Psoas muscle (tissue), 8 donors: ENCODE data around the gene NCAPG2. TPM values are rescaled to one million over a fixed set of nuclear protein-coding genes. Genes with fewer than 3 reads are reported as not detected.

Experiments used
- ATAC-seq, 4 donors: fragments of 200-7000 bp; cut with Tn5 transposase; one replicate each; pipeline ENCODE4 v1.9.1; 2020; ENCODE audit warnings: moderate library complexity in 3 of 4, mild to moderate bottlenecking in 2 of 4
- DNase-seq, 2 donors: peaks; one replicate each; pipeline ENCODE4 v3.0.0-alpha.2; 2020
- H3K27ac ChIP-seq: fragments of 200-600 bp; one replicate; pipeline ENCODE4 v1.8.0; 2022
- H3K27me3 ChIP-seq, 3 donors: fragments of 200-600 bp in 1 of 3; one replicate each; pipeline versions ENCODE4 v1.6.1 to v1.8.0; 2013 to 2022; ENCODE audit warnings: low read length in 2 of 3, mild to moderate bottlenecking in 2 of 3, moderate library complexity in 1 of 3; ENCODE audit not compliant: insufficient read depth in 3 of 3
- H3K36me3 ChIP-seq, 2 donors: fragments of 200-600 bp in 1 of 2; one replicate each; pipeline versions ENCODE4 v1.6.1 to v1.8.0; 2013 to 2022; ENCODE audit warnings: low read depth in 1 of 2, mild to moderate bottlenecking in 1 of 2, moderate library complexity in 1 of 2; ENCODE audit not compliant: insufficient read depth in 1 of 2
- H3K4me1 ChIP-seq: fragments of 200-600 bp; one replicate; pipeline ENCODE4 v1.8.0; 2022
- H3K4me3 ChIP-seq: fragments of 200-600 bp; one replicate; pipeline ENCODE4 v1.8.0; 2022; ENCODE audit warnings: mild to moderate bottlenecking
- H3K9me3 ChIP-seq: fragments of 200-600 bp; one replicate; pipeline ENCODE4 v1.8.0; 2022
- WGBS, 3 donors: extraction: QIAGEN DNeasy Blood & Tissue Kit; methylation state at CpG; one replicate each; pipeline versions ENCODE4 v1.1.6 to v1.1.7; 2013; 5-methylcytosine and 5-hydroxymethylcytosine counted together
- intact Hi-C, 2 donors: fragments of 100-400 bp; cut with DNase I; formaldehyde crosslinking; loops; one replicate each; pipeline versions ENCODE4 v1.11.0 to v1.14.2; 2022
- polyA plus RNA-seq, 3 donors: library from polyadenylated mRNA; stranded (reverse); fragments of 200-250 nt; gene quantifications; one replicate each; pipeline ENCODE4 v1.2.3, GENCODE V29; 2013
- total RNA-seq, 4 donors: library from RNA; stranded (reverse); fragmentation: NEBNext Ultra II Directional in 2 of 4; extraction: Animal tissue kit (Norgen Biotek cat#: 25700) in 2 of 4; gene quantifications; one replicate each; pipeline versions ENCODE4 v1.2.1 to v1.2.4, GENCODE V29; 2021 to 2023
- TF ChIP-seq, protein P1 (sequence below): fragments of 200-600 bp; IDR thresholded peaks from one replicate; pipeline ENCODE4 v1.8.0; 2022; ENCODE audit warnings: antibody characterized with exemption
- donor health status: healthy with polysubstance abuse.
- donor health status: DM: no; HTN: no; CAD: no; lungs with moderate emphysema.
- donor health status: Bipolar disorder and iron deficiency.
- donor health status: healthy.
- donor health status: DM: yes; HTN: yes; CAD: no.
- donor health status: DM: no; HTN: no; CAD: no.
- donor health status: DM: no; HTN: no; CAD: no.
- donor health status: DM: yes; HTN: yes; CAD: no.

NCAPG2 gene
- total and polyA plus RNA-seq, 7 donors = 1.9 to 3.8 (median 2.8) TPM

- TF ChIP-seq, protein P1, sequence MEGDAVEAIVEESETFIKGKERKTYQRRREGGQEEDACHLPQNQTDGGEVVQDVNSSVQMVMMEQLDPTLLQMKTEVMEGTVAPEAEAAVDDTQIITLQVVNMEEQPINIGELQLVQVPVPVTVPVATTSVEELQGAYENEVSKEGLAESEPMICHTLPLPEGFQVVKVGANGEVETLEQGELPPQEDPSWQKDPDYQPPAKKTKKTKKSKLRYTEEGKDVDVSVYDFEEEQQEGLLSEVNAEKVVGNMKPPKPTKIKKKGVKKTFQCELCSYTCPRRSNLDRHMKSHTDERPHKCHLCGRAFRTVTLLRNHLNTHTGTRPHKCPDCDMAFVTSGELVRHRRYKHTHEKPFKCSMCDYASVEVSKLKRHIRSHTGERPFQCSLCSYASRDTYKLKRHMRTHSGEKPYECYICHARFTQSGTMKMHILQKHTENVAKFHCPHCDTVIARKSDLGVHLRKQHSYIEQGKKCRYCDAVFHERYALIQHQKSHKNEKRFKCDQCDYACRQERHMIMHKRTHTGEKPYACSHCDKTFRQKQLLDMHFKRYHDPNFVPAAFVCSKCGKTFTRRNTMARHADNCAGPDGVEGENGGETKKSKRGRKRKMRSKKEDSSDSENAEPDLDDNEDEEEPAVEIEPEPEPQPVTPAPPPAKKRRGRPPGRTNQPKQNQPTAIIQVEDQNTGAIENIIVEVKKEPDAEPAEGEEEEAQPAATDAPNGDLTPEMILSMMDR = no peak
- Histone ChIP-seq H3K4me3 (no peak overlapping the region), H3K27ac (no peak overlapping the region), H3K9me3 (no peaks in the 10 kb centered on the region), H3K36me3 (peaks cover 0 to 62% of the 10 kb centered on the region in 2 donors), H3K4me1 (no peaks in the 10 kb centered on the region), H3K27me3 (no peaks in the 10 kb centered on the region)
- WGBS, 3 donors = 96 to 98% (median 97%) methylated on average over 2 of the region's 2 CpGs
- ATAC-seq (no peak), DNase-seq (no peak)
- intact Hi-C loops = no loop called here
These were observed 15.1 kb downstream of the NCAPG2 start for GRCh38 chr7:158689488-158689887.

DNA sequence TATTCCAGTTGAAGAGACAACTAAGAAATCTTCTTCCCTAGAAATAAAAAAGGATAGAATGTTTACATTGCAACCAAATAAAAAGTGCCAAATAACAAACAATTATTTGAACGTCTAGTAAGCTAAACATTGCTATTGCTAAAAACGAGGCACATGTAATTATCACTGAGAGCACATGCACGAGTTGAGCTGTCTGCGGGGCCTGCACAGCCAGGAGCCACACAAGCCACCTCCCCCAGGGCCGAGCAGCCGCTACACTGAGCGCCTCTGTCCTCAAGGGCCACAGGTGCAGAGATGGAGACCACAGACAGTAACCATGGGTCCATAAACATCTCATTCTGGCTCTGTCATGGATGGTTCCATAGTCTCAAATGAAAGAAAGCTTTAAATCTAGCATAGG, 17.2 kb downstream of the NCAPG2 start:
- 94 to 96% (median 94%) methylated on average over 7 of the region's 7 CpGs for WGBS, 3 donors
- DNase-seq = no peak

GRCh38 chr7:158685693-158686092, 18.9 kb downstream of the NCAPG2 start:
- no peak overlapping the region for H3K27ac ChIP-seq
- ATAC-seq (no peak), DNase-seq (no peak)
- no peaks in the 10 kb centered on the region for H3K4me1 ChIP-seq
- intact Hi-C loops = no loop called here
- TF ChIP-seq, protein P1 = no peak
- peaks cover 0 to 70% of the 10 kb centered on the region in 2 donors for H3K36me3 ChIP-seq
- 93 to 97% (median 95%) methylated on average over 4 of the region's 4 CpGs for WGBS, 3 donors
- no peaks in the 10 kb centered on the region for H3K9me3 ChIP-seq
- H3K4me3 ChIP-seq = no peak overlapping the region
- no peaks in the 10 kb centered on the region for H3K27me3 ChIP-seq

More for the DNA sequence above, 17.2 kb downstream of the NCAPG2 start:
- Histone ChIP-seq H3K4me1 (no peaks in the 10 kb centered on the region), H3K27ac (no peak overlapping the region), H3K27me3 (no peaks in the 10 kb centered on the region), H3K4me3 (no peak overlapping the region), H3K9me3 (no peaks in the 10 kb centered on the region), H3K36me3 (peaks cover 0 to 70% of the 10 kb centered on the region in 2 donors)
- TF ChIP-seq, protein P1 = no peak
- ATAC-seq = no peak
- intact Hi-C loops = no loop called here

DNA sequence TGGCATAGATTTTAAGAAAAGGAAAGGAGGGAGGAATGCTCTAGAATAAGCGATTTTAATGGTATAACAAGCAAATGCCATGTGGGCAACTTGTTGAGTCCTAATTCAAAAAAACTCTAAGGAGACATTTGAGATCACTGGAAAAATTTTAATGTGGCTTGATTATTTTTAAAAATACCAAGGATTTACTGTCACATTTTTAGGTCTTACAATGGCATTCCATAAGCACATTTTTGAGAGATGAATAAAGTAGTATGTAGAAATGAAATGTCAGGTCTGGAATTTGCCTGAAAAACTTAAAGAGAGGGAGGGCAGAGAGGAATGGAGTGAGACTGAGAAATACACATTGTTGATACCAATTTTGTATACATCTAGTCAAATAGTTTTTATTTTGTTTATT, 20.3 kb downstream of the NCAPG2 start:
- WGBS, 3 donors = 90 to 92% (median 91%) methylated on average over 1 of the region's 1 CpG

More for the DNA sequence above, 20.3 kb downstream of the NCAPG2 start:
- H3K27me3 ChIP-seq = no peaks in the 10 kb centered on the region
- no peak overlapping the region for H3K27ac ChIP-seq
- peaks cover 3 to 72% of the 10 kb centered on the region in 2 donors for H3K36me3 ChIP-seq
- ATAC-seq = no peak
- no peak for DNase-seq
- TF ChIP-seq, protein P1 = no peak
- no peaks in the 10 kb centered on the region for H3K9me3 ChIP-seq
- no peak overlapping the region for H3K4me3 ChIP-seq
- intact Hi-C loops = no loop called here
- H3K4me1 ChIP-seq = no peaks in the 10 kb centered on the region
